Transverse colon (tissue), 4 donors: ENCODE data around the gene MDH1. TPM values are rescaled to one million over a fixed set of nuclear protein-coding genes. Genes with fewer than 3 reads are reported as not detected.

Experiments used
- DNase-seq: peaks from one replicate; pipeline ENCODE4 v3.0.0-alpha.2; 2019
- H3K27ac ChIP-seq, 4 donors: fragments of 200-600 bp; sonication (generic); 2 replicates each; pipeline ENCODE4 v1.5.1; 2016 to 2018; ENCODE audit warnings: inconsistent platforms in 4 of 4
- H3K27me3 ChIP-seq: fragments of 200-600 bp; sonication (generic); 2 replicates; pipeline ENCODE4 v1.5.1; 2017; ENCODE audit warnings: inconsistent platforms
- H3K36me3 ChIP-seq, 4 donors: fragments of 200-600 bp; sonication (generic); 2 replicates each; pipeline ENCODE4 v1.5.1; 2017 to 2019; ENCODE audit warnings: inconsistent platforms in 4 of 4
- H3K4me1 ChIP-seq, 4 donors: fragments of 200-600 bp; sonication (generic); 2 replicates each; pipeline ENCODE4 v1.5.1; 2017 to 2020; ENCODE audit warnings: inconsistent platforms in 4 of 4
- H3K4me3 ChIP-seq, 4 donors: fragments of 200-600 bp; sonication (generic); 1 replicate in 1 of 4; 2 replicates in 3 of 4; pipeline versions ENCODE4 v1.5.1 to v1.6.1; 2017 to 2019; ENCODE audit warnings: inconsistent platforms in 4 of 4
- H3K9me3 ChIP-seq, 2 donors: fragments of 200-600 bp; sonication (generic); 2 replicates each; pipeline ENCODE4 v1.5.1; 2017 to 2019; ENCODE audit warnings: inconsistent platforms in 2 of 2
- EP300 ChIP-seq: sonication (generic); formaldehyde crosslinking; IDR thresholded peaks from one replicate; pipeline ENCODE4 v1.6.1; 2017; ENCODE audit warnings: antibody characterized with exemption, low read depth
- POLR2A ChIP-seq: fragments of 450-650 bp; IDR thresholded peaks from one replicate; pipeline ENCODE4 v1.6.1; 2016; ENCODE audit warnings: antibody characterized with exemption, mild to moderate bottlenecking, moderate library complexity
- POLR2AphosphoS5 ChIP-seq, 3 donors: sonication (generic); formaldehyde crosslinking; IDR thresholded peaks; one replicate each; pipeline ENCODE4 v1.6.1; 2016; ENCODE audit warnings: antibody characterized with exemption in 3 of 3
- WGBS, 2 donors: methylation state at CpG; one replicate each; pipeline ENCODE4 v1.1.5; 2018; ENCODE audit warnings: low coverage in 1 of 2; 5-methylcytosine and 5-hydroxymethylcytosine counted together
- in situ Hi-C, 4 donors: fragments of 200-750 bp; cut with MboI; loops; one replicate each; pipeline versions ENCODE4 v1.15.0 to v1.15.1; 2017; ENCODE audit warnings: low sequenced_read_pairs in 3 of 4, low pct_ligation_motif_present in 1 of 4, low pct_unique_long_range_greater_than_20kb in 1 of 4
- intact Hi-C: fragments of 100-400 bp; cut with DNase I; formaldehyde crosslinking; loops from one replicate; pipeline ENCODE4 v1.15.1; 2023; ENCODE audit warnings: low total_unique reads
- total RNA-seq, 4 donors: library from RNA; depleted of rRNA; stranded (reverse); fragments of >200 nt; gene quantifications; one replicate each; pipeline ENCODE4 v1.1.0, GENCODE V29; 2016
- TF ChIP-seq, protein P1 (sequence below), 5 experiments: fragments of 200-600 bp in 3 of 5; fragments of 450-650 bp in 2 of 5; sonication (generic) in 3 of 5; IDR thresholded peaks; 1 replicate in 2 of 5; 2 replicates in 3 of 5; pipeline ENCODE4 v1.5.1; 2016 to 2017; ENCODE audit warnings: antibody characterized with exemption in 5 of 5, inconsistent platforms in 3 of 5, mild to moderate bottlenecking in 2 of 5, moderate library complexity in 1 of 5

MDH1 gene
- total RNA-seq, 4 donors from 2014 or later: 55.5 to 179 (median 141) TPM

DNA sequence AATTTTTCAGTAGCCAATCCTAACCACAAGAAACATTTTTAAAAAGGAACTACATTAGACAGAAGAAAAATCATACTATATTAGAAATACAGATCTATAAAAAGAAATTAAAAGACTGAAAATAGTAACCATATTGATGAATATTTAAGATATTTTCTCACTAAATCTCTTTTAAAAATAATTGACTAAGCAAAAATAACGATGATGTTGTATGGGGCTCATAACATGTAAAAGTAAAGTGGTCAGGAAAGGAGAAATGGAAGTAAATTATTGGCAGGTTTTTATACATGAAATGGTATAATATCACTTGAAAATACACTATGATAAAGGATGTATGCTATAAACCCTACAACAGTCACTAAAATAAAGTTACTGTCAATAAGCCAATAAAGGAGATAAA is 5.9 kb upstream of the MDH1 start:
- no peak for DNase-seq
- TF ChIP-seq EP300 (no peak), POLR2A (no peak), POLR2AphosphoS5 (IDR thresholded peaks at IDR 0.05) (no peak)
- TF ChIP-seq, protein P1, sequence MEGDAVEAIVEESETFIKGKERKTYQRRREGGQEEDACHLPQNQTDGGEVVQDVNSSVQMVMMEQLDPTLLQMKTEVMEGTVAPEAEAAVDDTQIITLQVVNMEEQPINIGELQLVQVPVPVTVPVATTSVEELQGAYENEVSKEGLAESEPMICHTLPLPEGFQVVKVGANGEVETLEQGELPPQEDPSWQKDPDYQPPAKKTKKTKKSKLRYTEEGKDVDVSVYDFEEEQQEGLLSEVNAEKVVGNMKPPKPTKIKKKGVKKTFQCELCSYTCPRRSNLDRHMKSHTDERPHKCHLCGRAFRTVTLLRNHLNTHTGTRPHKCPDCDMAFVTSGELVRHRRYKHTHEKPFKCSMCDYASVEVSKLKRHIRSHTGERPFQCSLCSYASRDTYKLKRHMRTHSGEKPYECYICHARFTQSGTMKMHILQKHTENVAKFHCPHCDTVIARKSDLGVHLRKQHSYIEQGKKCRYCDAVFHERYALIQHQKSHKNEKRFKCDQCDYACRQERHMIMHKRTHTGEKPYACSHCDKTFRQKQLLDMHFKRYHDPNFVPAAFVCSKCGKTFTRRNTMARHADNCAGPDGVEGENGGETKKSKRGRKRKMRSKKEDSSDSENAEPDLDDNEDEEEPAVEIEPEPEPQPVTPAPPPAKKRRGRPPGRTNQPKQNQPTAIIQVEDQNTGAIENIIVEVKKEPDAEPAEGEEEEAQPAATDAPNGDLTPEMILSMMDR (IDR thresholded peaks at IDR 0.05): no peak
- H3K27me3 ChIP-seq: no peaks in the 10 kb centered on the region
- no peaks in the 10 kb centered on the region for H3K9me3 ChIP-seq
- no peaks in the 10 kb centered on the region for H3K36me3 ChIP-seq
- in situ Hi-C loops (loop anchor here in 1 of 4 donors (25.0 kb wide), 1 partner anchor 279 kb away; no protein-coding TSS in a partner anchor), intact Hi-C loops (no loop called here)
- whole genome bisulfite sequencing, 2 donors: 94 to 100% methylated on average over 1 of the region's 1 CpG
- H3K27ac ChIP-seq: no peak overlapping the region
- H3K4me1 ChIP-seq: peaks cover 6 to 25% (median 8%) of the 10 kb centered on the region in 4 donors
- H3K4me3 ChIP-seq: no peak overlapping the region

DNA sequence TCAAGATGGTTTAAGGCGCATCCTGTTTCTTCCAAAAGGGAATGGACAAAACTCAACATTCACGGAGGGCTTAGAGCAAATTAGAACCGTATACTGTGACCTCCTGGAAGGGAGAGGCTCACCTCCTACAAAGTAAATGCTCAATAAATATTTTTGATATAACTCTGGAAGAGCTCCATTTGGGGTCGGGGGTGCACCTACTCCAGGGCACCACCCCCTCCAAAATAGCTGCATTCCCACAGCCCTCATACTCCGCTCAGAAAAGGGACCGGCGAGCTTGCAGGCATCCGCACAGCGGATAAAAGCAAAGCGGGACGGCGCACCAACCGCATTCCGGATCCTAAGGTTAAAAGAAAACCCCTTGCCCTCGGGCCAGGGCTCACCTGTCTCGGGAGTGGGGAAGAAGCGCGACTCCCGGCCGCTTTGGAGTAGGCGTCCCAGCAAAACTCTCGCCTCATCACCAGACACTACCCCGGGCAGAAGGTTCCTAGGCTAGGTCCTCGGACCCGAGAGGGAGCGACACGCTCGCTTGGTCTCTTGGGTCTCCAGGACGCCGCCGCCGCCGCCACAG is 864 bp upstream of the MDH1 start:
- no peaks in the 10 kb centered on the region for H3K9me3 ChIP-seq
- H3K27ac ChIP-seq: peak overlapping the region; percentile 87 to 95 (median 94)
- WGBS, 2 donors: 0 to 1% methylated on average over 1 to 25 of the region's 33 CpGs
- H3K4me3 ChIP-seq: peak overlapping the region; percentile 71 to 94 (median 88)
- no peak for TF ChIP-seq EP300
- no peak for TF ChIP-seq POLR2A
- TF ChIP-seq POLR2AphosphoS5 (IDR thresholded peaks at IDR 0.05): no peak
- peaks cover 9 to 39% (median 28%) of the 10 kb centered on the region in 4 donors for H3K4me1 ChIP-seq
- no peaks in the 10 kb centered on the region for H3K36me3 ChIP-seq
- no peak for DNase-seq
- H3K27me3 ChIP-seq: no peaks in the 10 kb centered on the region
- intact Hi-C loops (no loop called here), in situ Hi-C loops (loop anchor here in 1 of 4 donors (25.0 kb wide), 1 partner anchor 274 kb away; no protein-coding TSS in a partner anchor)

- Histone ChIP-seq H3K9me3 (no peaks in the 10 kb centered on the region), H3K27ac (peak overlapping the region; percentile 87 to 95 (median 94)), H3K4me3 (peak overlapping the region; percentile 70 to 94 (median 82)), H3K27me3 (no peaks in the 10 kb centered on the region), H3K36me3 (no peaks in the 10 kb centered on the region), H3K4me1 (peaks cover 9 to 39% (median 32%) of the 10 kb centered on the region in 4 donors)
- in situ Hi-C loops: loop anchor here in 1 of 4 donors (25.0 kb wide), 1 partner anchor 273 kb away; no protein-coding TSS in a partner anchor
- no peak for TF ChIP-seq POLR2A
- TF ChIP-seq, protein P1 (IDR thresholded peaks at IDR 0.05): no peak
- no peak for TF ChIP-seq EP300
- no peak for TF ChIP-seq POLR2AphosphoS5 (IDR thresholded peaks at IDR 0.05)
- intact Hi-C loops: no loop called here
- DNase-seq: no peak
- WGBS, 2 donors: 8 to 29% methylated on average over 7 to 26 of the region's 26 CpGs
Observed at GRCh38 chr2:63589148-63589958, 590 bp downstream of the MDH1 start.

- intact Hi-C loops: loop anchor here (10.0 kb wide), 1 partner anchor 126 kb away; no protein-coding TSS in a partner anchor
- Histone ChIP-seq H3K36me3 (no peaks in the 10 kb centered on the region), H3K27me3 (no peaks in the 10 kb centered on the region), H3K27ac (peak overlapping the region; percentile 28 to 95 (median 91)), H3K9me3 (no peaks in the 10 kb centered on the region), H3K4me1 (peaks cover 9 to 40% (median 32%) of the 10 kb centered on the region in 4 donors), H3K4me3 (no peak overlapping the region)
- 50 to 71% methylated on average over 2 to 3 of the region's 3 CpGs for WGBS, 2 donors
- in situ Hi-C loops: loop anchor here in 1 of 4 donors (25.0 kb wide), 1 partner anchor 271 kb away; no protein-coding TSS in a partner anchor
- TF ChIP-seq, protein P1 (IDR thresholded peaks at IDR 0.05): no peak
- TF ChIP-seq POLR2AphosphoS5 (IDR thresholded peaks at IDR 0.05) (no peak), POLR2A (no peak), EP300 (no peak)
- peak; percentile 29 for DNase-seq
Observed at GRCh38 chr2:63590626-63591408, 2.1 kb downstream of the MDH1 start.
